HG03139 (cell line): Measurements from ENCODE around the gene LNX1.

Experiments used
- ATAC-seq: cut with Tn5 transposase; IDR thresholded peaks from one replicate; pipeline ENCODE4 v1.9.1; 2021; ENCODE audit not compliant: unreplicated experiment

The LNX1 gene

DNA sequence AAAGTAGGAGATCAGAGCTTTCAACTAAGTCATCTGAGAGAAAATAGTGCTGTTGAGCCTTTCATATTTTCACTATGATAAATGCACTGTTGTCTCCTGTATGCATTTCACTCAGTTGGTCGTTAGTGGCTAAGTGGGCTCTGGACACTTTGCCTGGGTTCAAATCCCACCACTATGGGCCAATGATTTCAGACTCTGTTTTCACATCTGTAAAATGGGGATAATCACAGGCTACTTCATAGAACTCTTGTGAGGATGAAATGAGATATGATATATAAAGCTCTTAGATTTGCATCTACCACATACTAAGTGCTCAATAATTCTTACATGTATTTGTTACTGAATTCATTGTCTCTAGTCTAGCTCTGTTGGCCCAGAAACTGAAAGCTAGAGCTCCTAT, 16.8 kb downstream of the LNX1 start:
- ATAC-seq = no peak

DNA sequence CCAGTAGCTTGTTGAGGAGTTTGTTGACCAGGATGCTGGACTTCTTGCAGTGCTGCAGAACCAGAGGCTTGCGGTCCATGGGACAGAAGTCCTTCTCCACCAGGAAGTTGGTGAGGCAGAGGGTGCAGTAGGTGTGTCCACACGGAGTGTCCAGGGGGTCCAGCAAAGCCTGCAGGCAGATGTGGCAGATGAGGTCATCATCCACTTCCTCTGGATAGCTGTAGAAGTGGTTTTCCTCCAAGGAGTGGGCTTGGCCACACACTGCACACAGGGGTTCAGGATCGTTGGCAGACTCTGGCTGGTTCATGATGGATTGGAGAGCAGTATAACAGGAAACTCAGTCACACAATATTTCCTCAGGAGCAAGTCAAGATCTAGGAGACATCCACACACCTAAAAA, 17.6 kb downstream of the LNX1 start:
- ATAC-seq = no peak

DNA sequence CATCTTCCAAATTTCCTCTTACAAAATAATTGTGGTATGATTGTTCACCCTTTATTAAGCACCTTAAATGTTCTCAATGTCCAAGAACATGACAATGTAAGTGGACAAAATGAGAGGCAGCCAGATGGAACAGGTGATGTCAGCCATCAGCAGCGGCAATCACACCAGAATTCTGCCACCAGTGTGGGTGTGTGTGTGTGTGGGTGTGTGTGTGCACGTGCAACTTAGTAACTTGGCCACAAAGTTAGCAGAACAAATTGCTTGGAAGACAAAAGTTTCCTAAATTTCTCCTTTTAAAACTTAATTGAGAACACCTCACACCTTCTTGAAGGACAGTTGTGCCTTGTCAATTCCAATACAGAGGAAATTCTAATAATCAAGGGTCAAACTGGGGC, 18.7 kb downstream of the LNX1 start:
- no peak for ATAC-seq

DNA sequence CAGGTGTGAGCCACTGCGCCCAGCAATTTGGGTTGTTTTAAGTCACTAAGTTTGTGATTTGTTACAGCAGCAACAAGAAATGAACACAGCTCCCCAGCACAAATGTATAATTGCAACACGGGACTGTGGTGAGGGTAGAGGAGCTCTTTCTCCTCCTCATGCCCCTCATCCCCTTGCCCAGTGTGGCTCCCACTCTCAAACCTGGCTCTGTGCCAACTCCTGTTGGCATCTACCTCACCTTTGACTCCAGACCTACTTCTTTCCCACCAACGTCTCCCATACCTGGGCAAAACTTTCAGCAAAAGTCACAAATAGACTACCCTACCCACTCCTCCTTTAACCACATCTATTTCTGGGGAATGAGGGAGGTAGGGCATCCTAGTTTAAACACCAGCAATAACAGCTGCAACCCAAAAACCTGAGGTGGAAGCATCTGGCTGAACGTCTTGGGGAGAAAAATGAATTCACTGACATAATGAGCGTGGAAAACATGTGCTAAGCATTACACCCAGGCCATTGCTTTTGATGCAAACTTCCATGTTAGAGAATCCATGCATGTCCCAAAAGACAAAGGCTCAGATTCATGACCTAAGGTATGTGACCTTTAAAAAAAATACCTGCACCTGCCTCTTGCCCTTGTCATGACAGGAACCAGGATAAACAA, 19.2 kb downstream of the LNX1 start:
- no peak for ATAC-seq

DNA sequence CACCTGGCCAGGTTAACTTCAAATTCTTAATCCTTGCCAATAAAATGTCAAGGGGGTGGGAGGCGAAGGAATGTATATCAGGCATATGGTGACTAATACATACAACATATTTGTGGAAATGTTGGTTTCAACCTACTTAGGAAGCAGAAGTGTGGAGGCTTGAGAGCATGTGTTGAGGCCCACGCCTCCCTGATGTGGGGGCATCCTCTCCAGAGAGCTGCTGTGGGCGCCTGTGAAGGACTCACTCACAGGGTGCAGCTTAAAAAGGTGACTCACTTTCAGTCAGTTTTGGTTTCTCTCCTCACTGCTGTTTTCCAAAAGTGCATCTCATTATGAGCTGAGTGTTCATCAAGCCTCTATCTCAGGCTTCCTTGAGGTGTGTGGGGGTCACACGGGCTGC, 27.5 kb downstream of the LNX1 start:
- ATAC-seq = no peak

DNA sequence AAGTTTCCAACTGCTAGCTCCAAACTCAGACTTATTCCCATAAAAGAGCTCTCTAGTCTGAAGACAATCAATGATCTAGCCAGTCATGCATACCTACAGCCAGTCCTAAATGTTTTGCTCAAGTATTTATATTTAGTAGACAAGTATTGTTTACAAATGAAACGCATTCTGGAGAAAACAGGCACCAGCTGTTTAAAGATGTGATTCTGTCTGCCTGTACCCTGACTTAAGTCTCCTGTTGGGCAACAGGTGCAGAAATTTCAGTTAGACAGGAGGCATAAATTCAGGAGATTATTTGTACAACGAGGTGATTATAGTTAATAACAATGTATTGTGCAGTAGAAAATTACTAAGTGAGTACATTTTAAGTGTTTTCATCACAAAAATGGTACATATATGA, 28.9 kb downstream of the LNX1 start:
- no peak for ATAC-seq

DNA sequence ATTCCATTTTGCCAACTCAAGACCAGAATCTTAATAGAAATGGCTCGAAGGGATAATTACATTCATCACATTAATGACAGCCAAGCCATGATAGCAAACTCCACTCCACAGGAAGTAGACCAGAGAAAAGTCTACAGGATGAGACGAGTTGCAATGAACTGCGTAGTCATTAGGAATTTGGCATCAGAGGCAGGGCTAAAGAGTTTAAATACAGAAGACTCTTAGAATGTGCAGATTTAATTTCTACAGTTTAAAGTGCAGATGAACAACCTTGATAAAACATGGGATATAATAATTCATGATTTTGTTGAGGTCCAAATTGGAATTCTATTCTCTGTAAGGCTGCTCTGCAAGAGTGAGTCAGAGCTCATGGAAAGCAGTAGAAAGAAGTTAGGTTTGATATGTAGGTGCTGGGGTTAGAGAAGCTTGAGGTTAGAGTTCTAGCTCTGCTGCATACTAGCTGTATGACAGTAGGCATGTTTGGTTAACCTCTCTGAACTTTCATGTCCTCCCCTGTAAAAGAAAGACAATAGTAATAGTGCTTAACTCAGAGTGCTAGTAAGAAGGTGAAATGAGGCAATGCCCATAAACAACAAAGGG, 32.2 kb downstream of the LNX1 start:
- no peak for ATAC-seq

DNA sequence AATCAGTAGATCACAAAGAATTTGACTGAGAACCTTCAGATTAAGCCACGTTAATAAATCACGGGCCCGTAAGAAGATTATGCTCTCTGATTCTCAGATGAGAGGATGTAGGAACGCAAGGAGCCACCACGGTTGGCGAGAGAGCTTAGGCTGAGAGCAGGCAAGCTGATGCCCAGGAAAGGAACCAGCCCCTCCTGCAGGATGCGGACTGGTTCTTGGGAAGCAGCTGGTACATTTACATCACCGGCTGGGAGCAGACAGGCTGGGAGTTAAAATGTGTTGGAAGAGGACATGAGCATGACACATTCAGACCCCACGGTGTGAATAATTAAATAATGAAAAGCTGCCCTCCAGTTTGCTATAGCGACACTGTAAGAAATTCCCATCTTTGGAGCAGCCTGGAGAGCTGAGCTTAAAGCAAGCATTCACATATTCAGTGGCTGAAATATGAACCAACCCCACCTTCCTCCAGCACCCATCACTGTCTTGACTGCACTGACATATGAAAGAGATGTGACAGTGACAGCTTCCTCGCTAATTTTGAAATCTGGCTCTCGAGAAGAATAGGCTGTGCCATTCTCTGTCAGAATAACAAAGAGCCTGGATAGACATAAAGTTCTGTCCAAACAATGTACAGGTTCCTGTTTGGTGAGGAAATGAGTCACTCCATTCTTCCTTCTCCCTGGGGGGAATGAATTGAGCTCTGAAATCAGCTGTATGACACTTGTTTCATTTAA, 33.1 kb downstream of the LNX1 start:
- no peak for ATAC-seq

DNA sequence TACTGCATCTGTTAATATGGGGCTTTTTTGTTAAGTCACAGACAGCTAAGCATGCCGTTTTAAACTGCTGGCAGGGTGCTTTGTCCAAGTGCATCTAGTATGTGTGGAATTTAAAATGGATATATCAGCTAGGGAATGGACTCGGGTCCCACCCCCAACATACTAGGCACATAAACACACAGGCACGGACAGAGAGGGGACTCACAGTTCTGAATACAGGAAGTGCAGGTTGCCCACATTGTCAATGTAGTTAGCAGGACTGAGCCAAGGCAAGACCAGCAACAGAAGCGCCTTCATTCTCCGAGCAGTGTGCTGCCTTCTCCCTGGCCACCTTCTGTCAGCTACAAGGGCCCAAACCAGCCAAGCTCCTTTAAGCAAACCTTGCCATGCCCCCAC, 33.6 kb downstream of the LNX1 start:
- ATAC-seq = no peak

DNA sequence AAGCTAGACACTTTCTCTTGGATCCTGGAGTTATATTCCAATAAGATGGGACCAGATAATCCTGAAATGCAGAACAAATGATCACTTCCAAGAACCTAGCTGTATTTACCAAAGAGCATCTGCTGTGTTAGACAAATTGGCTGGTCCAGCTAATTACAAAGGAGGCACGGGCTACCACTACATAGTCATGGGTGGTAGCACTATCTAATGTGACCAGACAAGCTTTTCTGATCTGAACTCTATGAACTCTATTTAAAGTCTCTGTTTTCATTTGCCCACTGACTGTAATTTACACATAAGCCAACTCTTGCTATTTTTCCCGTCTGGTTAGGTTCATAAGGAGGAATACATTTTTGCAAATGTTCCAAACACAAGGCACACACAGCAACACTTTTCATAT, 34.6 kb downstream of the LNX1 start:
- ATAC-seq = no peak

DNA sequence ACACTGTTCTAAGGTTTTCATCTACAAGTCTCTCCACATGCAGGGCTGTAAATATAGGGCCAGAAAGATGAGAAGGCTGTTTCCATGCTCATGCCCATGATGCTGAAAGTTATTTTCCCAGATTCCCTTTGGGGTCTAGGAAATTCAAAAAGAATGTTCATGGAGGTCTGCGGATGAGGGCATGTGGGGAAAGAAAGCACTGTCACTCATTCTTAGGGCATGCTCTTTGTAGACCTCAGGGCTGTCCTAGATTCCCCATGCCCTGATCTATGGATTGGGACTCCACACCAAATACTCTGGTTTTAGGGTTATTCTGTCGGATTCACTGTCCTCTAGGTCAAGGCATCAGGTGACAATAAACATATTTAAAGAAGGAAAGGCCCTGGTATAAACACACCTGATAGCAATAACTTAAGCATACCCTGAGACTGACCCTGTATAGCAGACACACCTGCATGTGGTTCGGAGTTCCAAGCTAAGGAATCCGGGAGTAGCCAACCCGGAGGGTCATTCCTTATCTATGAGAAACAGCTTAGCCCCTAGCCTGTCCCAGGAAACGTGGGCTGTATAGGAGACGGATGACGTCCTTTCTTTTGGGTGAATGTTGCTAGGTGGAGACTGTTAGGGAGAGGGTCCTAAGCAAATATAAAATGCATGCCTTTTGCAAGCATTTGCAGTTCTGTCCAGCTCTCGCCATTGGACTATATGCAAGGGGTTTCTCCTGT, 37.6 kb downstream of the LNX1 start:
- ATAC-seq = no peak

DNA sequence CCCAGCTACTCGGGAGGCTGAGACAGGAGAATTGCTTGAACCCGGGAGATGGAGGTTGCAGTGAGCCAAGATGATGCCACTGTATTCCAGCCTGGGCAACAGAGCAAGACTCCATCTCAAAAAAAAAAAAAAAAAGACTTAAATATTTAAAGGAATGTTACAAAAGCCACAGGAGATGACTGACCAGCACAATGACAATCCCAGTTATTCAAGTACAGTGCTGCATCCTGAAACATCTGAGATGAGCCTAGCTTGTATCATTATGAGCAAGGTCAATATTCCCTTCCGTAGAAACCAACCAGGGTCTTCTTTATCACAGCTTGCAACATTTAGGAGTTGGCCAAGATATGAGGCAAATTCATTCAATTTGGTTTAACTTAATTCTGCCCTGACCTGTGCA, 38.6 kb downstream of the LNX1 start:
- ATAC-seq = no peak

DNA sequence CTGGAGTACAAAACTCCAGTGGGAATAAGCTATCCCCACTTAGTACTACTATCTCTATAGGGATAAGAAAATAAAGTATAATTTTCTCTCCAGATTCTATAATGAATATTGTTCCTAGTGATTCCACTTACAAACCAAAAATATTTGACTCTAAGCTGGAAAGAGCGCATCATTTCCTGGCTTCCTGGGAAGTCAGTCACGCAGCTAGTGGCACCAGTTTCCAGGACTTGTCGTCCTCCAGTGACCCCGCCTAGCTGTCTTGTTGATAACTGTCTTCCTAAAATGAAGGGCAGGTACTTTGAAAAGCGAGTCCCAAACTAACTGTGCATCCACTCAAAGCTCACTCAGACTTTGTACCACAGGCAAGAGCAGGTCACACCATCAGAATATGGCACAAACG, 39.3 kb downstream of the LNX1 start:
- no peak for ATAC-seq

DNA sequence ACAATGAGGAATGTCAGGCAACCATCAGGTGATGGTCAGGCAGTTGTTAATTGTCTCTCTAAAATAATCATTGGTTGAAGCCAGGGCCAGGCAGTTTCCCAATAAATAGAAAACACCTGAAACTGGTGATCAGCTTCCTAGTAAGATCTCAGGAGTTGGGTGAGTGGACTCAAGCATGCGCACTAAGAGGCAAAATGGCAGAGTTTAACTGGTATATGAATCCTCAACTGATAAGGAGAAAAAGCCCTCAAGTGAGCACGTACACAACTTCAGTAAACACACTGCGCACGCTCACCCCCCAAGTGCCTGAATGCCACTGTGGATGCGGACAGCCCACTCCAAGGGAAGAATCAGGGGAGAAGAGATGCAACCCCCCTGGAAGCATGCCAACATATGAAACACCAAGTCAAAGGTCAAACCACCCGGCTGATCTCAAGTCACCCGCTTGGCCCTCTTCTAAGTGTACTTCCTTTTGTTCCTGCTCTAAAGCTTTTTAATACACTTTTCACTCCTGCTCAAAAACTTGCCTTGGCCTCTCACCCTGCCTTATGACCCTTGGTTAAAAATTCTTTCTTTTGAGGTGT, 39.9 kb downstream of the LNX1 start:
- ATAC-seq = no peak

DNA sequence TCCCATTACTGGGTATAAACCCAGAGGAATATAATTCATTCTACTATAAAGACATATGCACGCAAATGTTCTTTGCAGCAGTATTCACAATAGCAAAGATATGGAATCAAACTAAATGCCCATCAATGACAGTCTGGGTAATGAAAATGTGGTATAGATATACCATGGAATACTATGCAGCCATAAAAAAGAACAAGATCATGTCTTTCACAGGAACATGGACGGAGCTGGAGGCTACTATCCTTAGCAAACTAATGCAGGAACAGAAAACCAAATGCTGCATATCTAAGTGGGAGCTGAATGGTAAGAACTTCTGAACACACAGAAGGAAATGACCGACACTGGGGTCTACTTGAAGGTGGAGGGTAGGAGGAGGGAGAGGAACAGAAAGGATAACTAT, 42.6 kb downstream of the LNX1 start:
- no peak for ATAC-seq

DNA sequence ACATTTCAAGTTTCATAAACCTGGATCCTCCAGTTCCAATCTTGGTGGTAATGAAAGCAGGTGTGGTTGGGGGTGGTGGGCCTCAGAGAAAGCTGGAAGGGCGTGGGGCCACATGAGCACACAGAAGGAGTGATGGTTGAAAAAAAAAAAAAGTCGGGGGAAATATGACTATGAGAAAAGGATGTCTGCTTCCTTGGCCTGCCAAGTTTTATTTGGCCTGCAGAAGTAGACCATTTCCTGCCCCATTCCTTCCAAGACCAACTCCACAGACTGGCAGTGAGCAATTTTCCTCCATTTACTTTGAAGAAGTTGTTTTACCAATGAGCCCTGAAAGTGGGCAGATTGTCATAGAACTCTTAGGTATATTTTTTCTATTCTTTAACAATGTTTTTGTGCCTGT, 43.3 kb downstream of the LNX1 start:
- no peak for ATAC-seq

DNA sequence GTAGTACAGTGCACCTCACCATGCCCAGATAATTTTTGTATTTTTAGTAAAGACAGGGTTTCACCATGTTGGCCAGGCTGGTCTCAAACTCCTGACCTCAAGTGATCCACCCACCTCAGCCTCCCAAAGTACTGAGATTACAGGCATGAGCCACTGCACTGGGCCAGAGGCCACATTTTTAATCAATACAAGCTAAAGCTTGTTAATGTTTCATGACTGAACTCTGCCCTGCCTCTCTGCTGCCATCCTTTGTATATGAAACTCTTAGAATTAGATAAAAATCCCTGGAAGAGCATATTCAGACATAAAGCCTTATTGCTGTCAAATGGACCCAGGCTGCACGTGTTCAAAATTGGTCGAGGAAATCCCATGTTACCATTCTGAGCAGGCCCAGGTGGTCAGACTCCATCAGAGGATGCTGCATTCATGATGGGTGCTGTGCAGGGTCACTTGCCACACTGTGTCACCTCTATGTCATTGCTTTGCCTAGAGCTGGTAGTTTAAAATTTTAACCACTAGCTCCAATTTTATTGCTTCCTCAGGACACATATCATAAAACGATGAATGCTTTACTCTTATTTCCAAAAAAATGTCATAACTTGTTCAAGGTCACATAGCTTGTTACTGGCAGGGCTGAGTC, 45.2 kb downstream of the LNX1 start:
- no peak for ATAC-seq

DNA sequence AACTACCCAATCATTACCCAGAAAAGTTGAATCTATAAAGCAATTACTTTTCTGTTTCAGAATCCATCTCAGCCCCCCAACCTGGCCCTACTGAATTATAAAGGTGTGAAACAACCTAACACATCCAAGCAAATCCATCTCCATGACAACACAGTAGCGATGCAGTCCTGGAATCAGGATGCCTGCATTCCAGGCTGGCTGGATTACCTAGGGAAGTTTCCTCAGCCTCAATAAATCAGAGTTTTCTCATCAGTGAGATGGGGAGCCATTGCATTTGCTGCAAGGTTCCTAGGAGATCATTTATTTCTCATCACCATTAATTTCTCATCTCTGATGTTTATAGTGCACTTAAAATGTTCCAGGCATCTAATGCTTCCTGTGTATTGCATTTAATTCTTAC, 46.0 kb downstream of the LNX1 start:
- no peak for ATAC-seq

DNA sequence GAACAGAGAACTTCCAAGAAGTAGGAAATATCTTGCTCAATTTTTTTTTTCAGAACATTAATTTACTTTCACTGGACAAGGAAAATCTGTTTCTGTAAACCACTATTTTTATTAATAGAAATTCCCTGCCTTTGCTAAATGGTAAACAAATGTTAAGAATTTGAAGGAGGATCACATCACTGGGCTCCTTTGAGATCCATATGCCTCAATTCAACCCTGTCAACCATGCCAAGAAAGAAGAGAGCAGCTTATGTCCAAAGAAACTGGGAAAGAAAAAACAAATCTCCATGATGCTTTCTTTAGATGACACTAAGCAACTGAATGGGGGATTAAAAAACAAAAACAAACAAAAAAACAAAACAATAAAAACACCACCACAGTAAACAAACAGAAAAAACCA, 47.7 kb downstream of the LNX1 start:
- no peak for ATAC-seq

DNA sequence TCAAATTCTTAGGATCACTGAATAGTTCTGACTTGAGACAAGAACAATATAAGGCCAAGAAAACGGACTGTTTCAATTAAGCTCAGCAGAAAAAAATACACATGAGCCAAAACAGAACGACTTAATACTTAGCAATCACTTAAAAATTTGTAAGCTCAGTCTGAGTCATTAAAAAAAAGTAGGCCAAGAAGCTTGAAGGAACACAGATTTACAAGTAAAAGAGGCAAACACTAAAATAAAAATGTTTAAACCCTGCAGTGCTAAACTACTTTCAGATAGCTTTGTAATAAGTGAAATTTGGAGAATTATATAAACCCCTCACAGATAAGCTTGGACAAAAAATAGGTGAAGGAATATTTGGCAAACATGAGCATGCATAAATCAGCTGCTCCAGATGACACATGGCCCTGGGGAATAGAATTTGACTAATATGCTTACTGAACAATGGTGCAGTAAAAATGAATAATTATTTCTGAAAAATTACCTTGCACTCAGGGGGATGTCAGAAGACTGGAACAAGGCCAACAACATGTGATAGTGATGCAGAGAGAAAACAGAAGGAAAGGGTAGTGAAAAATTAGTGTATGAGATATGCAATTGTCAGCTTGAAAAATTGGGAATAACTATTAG, 49.6 kb downstream of the LNX1 start:
- no peak for ATAC-seq

DNA sequence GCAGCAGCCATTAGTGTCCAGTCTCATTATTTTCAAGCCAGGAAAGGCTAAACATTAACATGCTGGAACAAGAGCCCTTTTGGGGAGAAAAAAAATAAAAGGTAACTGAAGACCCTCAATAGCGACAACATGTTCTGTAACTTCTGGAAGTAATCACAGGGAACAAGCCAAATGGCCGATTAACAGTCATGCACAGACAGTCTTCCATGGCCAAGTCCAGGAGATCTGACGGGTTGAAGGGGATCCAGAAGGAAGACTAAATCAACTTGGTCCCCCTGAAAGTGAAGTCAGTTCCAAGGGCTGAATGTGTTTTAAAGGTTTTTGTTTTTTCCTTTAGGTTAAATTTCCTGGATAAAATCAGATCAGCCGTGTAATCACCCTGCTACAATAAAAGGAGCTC, 52.5 kb downstream of the LNX1 start:
- no peak for ATAC-seq
